Skeletal muscle tissue (tissue), 4 donors: Measurements from ENCODE around the gene FOXP2. TPM values are rescaled to one million over a fixed set of nuclear protein-coding genes. Genes with fewer than 3 reads are reported as not detected.
A peak's percentile ranks its signal among the peaks of the same experiment; 100 is the strongest.

Experiments used
- H3K27ac ChIP-seq: one replicate; pipeline ENCODE4 v1.7.0; 2013; ENCODE audit warnings: mild to moderate bottlenecking, low read depth, low read length, inconsistent platforms
- H3K27me3 ChIP-seq, 3 donors: one replicate each; pipeline ENCODE4 v1.7.0; 2013; ENCODE audit warnings: low read length in 3 of 3; ENCODE audit not compliant: control insufficient read depth in 3 of 3, insufficient read depth in 3 of 3
- H3K36me3 ChIP-seq, 3 donors: one replicate each; pipeline ENCODE4 v1.7.0; 2013; ENCODE audit warnings: low read length in 3 of 3; ENCODE audit not compliant: control insufficient read depth in 3 of 3, insufficient read depth in 3 of 3
- H3K4me1 ChIP-seq, 3 donors: one replicate each; pipeline ENCODE4 v1.7.0; 2013; ENCODE audit warnings: low read length in 3 of 3, mild to moderate bottlenecking in 3 of 3; ENCODE audit not compliant: control insufficient read depth in 3 of 3, insufficient read depth in 3 of 3
- H3K4me3 ChIP-seq, 3 donors: one replicate each; pipeline ENCODE4 v1.7.0; 2013; ENCODE audit warnings: low read length in 3 of 3
- H3K9ac ChIP-seq, 3 donors: one replicate each; pipeline ENCODE4 v1.7.0; 2013; ENCODE audit warnings: low read length in 3 of 3, mild to moderate bottlenecking in 3 of 3, moderate library complexity in 2 of 3, low read depth in 1 of 3
- H3K9me3 ChIP-seq, 3 donors: one replicate each; pipeline ENCODE4 v1.7.0; 2013; ENCODE audit warnings: low read length in 3 of 3; ENCODE audit not compliant: control insufficient read depth in 3 of 3
- total RNA-seq: library from RNA; depleted of rRNA; stranded (reverse); fragments of >200 nt; gene quantifications from one replicate; pipeline ENCODE4 v1.2.3, GENCODE V29; 2014
- donor health status: Osteomylitis.

FOXP2 gene
- total RNA-seq, 1 donor from 2014 or later = 10.4 TPM

DNA sequence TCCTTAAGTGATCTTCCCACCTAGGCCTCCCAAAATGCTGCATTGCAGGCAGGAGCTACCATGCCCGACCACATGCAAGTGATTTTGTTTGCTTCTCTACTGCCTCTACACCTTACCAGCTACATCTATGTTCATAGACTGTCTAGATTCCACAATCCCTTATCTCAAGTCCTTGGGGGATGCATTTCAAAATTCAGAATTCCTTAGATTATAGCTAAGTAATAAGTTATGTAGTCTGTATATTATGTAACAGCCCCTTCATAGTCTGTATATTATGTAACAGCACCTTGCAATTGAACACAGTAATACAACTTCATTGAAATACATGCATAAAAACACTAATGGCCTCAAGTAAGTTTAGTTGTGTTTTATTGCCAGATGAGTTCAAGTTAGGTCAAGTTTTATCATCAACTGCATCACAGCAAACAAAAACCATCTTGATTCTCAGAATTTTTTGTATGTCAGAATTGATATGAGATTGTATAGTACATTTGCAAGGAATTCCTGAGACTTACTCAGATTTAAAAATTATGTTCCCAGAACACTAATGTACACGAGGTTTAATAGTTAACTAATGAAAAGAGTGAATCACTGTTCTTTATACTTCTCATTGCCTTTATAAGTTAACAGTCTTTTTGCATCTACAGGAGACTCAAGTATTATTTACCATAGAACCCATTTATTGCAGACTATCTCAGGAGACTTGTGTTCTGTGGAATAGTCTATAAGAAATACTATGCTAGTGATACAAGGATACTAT, 11.6 kb upstream of the FOXP2 start:
- Histone ChIP-seq H3K27ac (no peak overlapping the region), H3K4me1 (no peaks in the 10 kb centered on the region), H3K4me3 (no peak overlapping the region), H3K9ac (no peak overlapping the region), H3K27me3 (no peaks in the 10 kb centered on the region), H3K36me3 (no peaks in the 10 kb centered on the region), H3K9me3 (no peaks in the 10 kb centered on the region)

DNA sequence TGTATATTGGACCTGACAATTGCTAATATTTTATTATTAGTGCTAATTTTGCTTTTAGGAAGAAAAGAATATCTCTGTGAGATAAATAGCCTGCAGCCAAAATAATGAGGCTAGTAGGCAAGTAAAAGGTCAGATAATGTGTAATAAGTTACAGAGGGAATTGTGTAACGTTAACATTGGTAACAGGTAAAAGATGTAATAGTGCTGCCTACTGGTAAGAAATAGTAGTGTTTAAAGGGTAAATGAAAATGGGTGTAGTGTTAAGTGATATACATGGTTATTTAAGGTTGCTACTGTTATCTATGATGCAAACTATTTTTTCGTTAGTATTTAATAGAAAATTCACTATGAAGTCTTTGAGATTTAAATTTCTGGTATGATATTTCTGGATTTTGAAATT, 9.2 kb upstream of the FOXP2 start:
- no peak overlapping the region for H3K9ac ChIP-seq
- no peak overlapping the region for H3K27ac ChIP-seq
- no peak overlapping the region for H3K4me3 ChIP-seq
- H3K36me3 ChIP-seq = no peaks in the 10 kb centered on the region
- no peaks in the 10 kb centered on the region for H3K27me3 ChIP-seq
- H3K4me1 ChIP-seq = no peaks in the 10 kb centered on the region
- H3K9me3 ChIP-seq = no peaks in the 10 kb centered on the region

DNA sequence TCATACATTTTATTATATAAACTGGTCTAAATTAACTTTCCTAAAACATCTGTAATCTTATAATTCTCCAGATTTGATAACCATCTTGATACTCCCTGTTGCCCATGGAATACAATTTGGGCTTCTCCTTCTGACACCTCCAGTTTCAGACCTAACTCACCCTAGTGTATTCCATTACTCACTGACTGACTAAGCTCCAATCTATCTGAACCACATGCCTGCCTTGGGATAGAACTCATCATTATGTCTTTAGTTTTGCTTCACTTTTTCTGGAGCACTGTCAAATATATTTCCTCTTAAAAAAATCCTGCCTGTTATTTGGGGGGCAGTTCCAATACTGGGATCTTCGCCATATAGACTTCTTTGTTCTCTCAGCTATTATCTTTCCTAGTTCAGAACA, 4.9 kb upstream of the FOXP2 start:
- H3K36me3 ChIP-seq = no peaks in the 10 kb centered on the region
- no peaks in the 10 kb centered on the region for H3K9me3 ChIP-seq
- peaks cover 3 to 11% (median 4%) of the 10 kb centered on the region in 3 donors for H3K4me1 ChIP-seq
- H3K27ac ChIP-seq = no peak overlapping the region
- no peak overlapping the region for H3K4me3 ChIP-seq
- H3K9ac ChIP-seq = no peak overlapping the region
- no peaks in the 10 kb centered on the region for H3K27me3 ChIP-seq

DNA sequence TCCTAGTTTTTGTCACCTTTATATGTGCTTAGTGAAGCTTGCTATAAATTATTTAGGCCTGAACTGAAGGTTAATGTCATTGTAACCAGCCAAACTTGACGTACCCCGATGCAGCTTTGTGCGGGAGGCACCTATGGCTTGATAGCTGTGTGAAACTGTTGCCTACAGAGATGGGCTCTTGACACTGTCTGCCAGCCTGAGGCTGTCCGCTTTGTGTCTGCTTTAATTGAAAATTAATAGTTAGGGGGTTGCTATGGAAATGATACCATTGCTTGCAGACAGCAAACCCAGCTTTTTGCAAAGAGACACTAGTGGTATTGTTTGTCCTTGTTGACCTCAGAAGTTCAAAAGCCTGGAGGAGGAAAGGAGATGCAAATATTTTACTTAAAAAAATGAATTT, 2.1 kb upstream of the FOXP2 start:
- H3K27me3 ChIP-seq = no peaks in the 10 kb centered on the region
- H3K4me3 ChIP-seq = peak overlapping the region in 2 of 3 donors; percentile 7 to 35
- peaks cover 4 to 13% (median 5%) of the 10 kb centered on the region in 3 donors for H3K4me1 ChIP-seq
- no peaks in the 10 kb centered on the region for H3K36me3 ChIP-seq
- H3K9me3 ChIP-seq = no peaks in the 10 kb centered on the region
- H3K9ac ChIP-seq = peak overlapping the region; percentile 14 to 45 (median 28)
- peak overlapping the region; percentile 29 for H3K27ac ChIP-seq

DNA sequence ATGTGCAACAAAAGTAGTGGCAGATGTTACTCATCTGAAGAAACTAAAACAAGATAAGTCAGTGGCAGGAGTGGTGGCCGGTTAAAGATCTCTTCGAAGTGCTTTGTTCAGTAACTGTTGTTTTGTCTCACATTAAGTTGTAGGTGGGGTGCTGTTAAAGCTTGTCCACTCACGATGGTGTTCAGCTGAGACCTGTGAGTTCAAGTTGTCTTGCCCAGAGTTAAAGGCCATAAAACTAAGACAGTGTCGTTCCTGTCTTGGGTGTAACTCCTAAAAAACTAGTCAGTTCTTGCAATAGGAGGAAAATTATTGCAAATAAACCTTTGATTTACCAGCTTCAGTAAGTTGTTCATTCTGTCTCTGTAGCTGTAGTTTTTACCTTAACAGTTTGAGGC, 857 bp upstream of the FOXP2 start:
- peaks cover 4 to 13% (median 5%) of the 10 kb centered on the region in 3 donors for H3K4me1 ChIP-seq
- peak overlapping the region; percentile 23 to 69 (median 41) for H3K4me3 ChIP-seq
- H3K36me3 ChIP-seq = no peaks in the 10 kb centered on the region
- H3K9ac ChIP-seq = peak overlapping the region; percentile 67 to 73 (median 72)
- H3K27me3 ChIP-seq = no peaks in the 10 kb centered on the region
- H3K27ac ChIP-seq = peak overlapping the region; percentile 76
- no peaks in the 10 kb centered on the region for H3K9me3 ChIP-seq

DNA sequence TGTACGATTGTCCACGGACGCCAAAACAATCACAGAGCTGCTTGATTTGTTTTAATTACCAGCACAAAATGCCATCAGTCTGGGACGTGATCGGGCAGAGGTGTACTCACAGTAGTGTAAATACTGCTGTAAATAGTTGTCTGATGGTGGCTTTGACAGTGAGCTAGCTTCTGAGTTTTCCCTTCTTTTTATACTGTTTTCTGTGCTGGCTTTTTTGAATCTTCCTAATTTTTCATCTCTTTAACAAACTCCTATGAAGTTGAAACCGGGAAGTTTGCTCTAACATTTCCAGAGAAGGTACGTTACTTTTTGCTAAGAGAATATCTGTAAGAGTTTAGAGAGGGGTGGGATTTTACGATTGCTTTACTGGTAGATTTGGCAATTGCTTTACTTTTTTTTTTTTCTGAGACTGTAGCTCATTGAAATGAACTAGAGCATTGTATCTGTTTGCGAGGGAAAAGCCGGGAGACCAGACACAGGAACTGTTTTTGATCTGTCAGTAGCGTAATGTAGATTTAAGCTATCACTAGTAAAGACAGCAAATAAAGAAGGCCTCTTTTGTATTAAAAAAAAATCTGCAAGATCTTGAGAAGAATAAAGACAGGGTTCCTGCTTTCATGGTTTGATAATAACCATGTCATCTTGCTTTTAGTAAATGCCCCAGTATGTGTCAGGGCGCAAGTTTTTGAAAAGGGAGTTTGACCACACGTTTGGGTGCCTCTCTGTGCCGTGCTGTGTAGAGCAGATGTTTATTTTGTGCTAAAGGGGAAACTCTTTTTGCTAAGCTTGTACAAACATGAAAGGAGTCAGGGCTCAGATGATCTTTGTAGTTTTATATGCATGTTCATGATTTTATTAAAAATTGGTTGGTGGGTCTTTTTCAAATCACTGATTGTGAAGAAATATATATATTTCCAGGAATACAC, 712 bp downstream of the FOXP2 start:
- H3K9ac ChIP-seq = peak overlapping the region; percentile 72 to 82 (median 80)
- no peaks in the 10 kb centered on the region for H3K36me3 ChIP-seq
- H3K4me3 ChIP-seq = peak overlapping the region; percentile 64 to 69 (median 68)
- H3K27me3 ChIP-seq = no peaks in the 10 kb centered on the region
- H3K9me3 ChIP-seq = no peaks in the 10 kb centered on the region
- peaks cover 10 to 13% (median 12%) of the 10 kb centered on the region in 3 donors for H3K4me1 ChIP-seq
- peak overlapping the region; percentile 76 for H3K27ac ChIP-seq

DNA sequence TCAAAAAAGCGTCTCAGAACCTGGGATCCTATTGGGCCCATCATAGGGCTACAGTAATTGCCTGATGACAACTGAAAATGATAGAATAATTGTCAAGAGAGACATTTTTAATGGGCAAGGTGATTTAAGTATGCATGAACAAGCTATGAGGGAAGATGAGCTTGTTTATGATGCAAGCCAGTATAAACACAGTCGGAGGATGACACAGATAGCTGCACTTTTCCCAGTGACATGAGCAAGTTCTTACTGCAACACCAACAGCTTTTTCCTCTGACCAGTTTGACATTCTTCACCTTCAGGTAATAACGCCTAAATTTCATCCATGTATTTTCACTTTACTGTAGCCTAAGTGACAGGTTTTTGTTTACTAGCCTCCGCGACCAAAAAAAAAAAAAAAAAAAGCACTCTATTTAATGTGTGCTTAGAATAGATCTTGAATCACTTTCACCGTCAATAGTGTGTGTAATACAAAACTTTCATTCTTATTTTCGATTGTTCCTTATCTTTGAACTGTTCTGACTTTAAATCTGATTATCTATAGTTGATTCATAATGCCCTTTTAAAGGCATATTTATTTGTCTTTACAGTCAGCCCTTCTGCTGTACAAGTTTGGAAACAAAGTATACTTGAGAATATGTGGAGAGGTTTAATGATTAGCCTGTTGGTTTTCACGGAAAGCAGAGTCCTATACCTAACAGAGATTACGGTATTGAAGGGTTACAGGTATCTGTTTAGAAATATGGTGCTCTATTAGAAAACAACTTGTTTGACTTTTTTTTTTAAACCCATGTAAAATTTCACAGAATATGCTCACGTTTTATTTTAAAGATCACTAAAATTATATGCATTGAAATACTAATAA, 1.7 kb downstream of the FOXP2 start:
- Histone ChIP-seq H3K9me3 (no peaks in the 10 kb centered on the region), H3K9ac (peak overlapping the region; percentile 72 to 82 (median 80)), H3K4me3 (peak overlapping the region; percentile 64 to 69 (median 68)), H3K36me3 (no peaks in the 10 kb centered on the region), H3K4me1 (peaks cover 10 to 13% (median 12%) of the 10 kb centered on the region in 3 donors), H3K27me3 (no peaks in the 10 kb centered on the region), H3K27ac (peak overlapping the region; percentile 76)

DNA sequence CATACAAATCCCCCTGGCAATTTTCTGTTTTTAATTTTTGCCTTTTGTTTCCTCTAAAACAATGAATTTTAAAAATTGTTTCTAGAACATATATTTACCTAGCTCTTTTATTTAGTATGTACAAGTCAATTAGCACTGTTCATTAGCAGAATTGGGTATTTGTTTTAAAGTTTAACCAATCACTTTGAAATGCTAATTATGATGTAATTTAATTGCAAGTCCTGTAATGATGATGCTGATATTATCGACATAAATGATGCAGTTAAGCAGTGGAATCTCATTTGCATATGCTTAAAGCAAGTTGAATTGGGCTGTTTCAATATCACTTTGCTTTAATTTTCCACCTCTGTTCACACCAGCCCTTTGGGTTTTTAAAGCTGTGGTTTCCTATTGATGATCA, 2.7 kb downstream of the FOXP2 start:
- no peaks in the 10 kb centered on the region for H3K27me3 ChIP-seq
- peaks cover 10 to 13% (median 12%) of the 10 kb centered on the region in 3 donors for H3K4me1 ChIP-seq
- no peaks in the 10 kb centered on the region for H3K9me3 ChIP-seq
- peak overlapping the region; percentile 72 to 82 (median 80) for H3K9ac ChIP-seq
- H3K4me3 ChIP-seq = peak overlapping the region; percentile 64 to 69 (median 68)
- no peaks in the 10 kb centered on the region for H3K36me3 ChIP-seq
- H3K27ac ChIP-seq = peak overlapping the region; percentile 76

DNA sequence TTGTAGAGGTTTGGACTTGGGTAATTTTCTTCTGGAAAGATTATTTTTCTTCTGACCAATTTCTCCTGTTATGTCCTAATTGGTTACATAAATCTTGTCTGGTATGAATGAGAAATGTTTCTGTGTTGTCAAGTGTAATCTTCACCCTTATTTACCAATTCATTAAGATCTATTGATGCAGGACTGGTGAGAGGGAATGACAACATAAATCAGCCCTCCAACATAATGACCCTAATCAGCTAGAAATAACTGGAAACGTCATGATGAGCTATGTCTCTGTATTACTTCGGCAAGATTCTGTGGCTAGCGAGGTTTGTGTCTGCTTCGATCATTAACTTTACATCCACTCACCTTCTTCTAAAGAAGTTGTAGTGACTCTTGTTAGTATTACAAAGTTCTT, 3.5 kb downstream of the FOXP2 start:
- Histone ChIP-seq H3K27me3 (no peaks in the 10 kb centered on the region), H3K9me3 (no peaks in the 10 kb centered on the region), H3K9ac (peak overlapping the region; percentile 34 to 82 (median 72)), H3K4me1 (peaks cover 12% of the 10 kb centered on the region in 3 donors), H3K4me3 (peak overlapping the region; percentile 15 to 32 (median 25)), H3K27ac (peak overlapping the region; percentile 41), H3K36me3 (no peaks in the 10 kb centered on the region)
